Kidney epithelial cell (primary cell): Measurements from ENCODE around the gene DSTN. TPM values are rescaled to one million over a fixed set of nuclear protein-coding genes. Genes with fewer than 3 reads are reported as not detected.

Experiments used
- DNase-seq: peaks from one replicate; pipeline ENCODE4 v3.0.0-alpha.2; 2010; ENCODE audit warnings: low read depth
- H3K27me3 ChIP-seq: 2 replicates; pipeline ENCODE4 v1.6.0; 2011; ENCODE audit warnings: low read length; ENCODE audit not compliant: control insufficient read depth, insufficient read depth
- H3K36me3 ChIP-seq: 2 replicates; pipeline ENCODE4 v1.5.1; 2011; ENCODE audit warnings: low read length; ENCODE audit not compliant: control insufficient read depth, insufficient read depth
- H3K4me3 ChIP-seq: 2 replicates; pipeline ENCODE4 v1.5.1; 2011; ENCODE audit warnings: low read depth, mild to moderate bottlenecking, control low read depth, low read length
- CTCF ChIP-seq: IDR thresholded peaks from 2 replicates; pipeline ENCODE4 v1.5.1; 2011; ENCODE audit warnings: mild to moderate bottlenecking, moderate library complexity, low read length, control low read depth, inconsistent platforms; ENCODE audit not compliant: insufficient read depth, poor library complexity, severe bottlenecking
- total RNA-seq: library from RNA; depleted of rRNA; stranded (reverse); fragments of >200 nt; gene quantifications from 2 replicates; pipeline ENCODE4 v1.2.3, GENCODE V29; 2015

DSTN gene
- total RNA-seq, 1 donor from 2014 or later = 255 TPM

DNA sequence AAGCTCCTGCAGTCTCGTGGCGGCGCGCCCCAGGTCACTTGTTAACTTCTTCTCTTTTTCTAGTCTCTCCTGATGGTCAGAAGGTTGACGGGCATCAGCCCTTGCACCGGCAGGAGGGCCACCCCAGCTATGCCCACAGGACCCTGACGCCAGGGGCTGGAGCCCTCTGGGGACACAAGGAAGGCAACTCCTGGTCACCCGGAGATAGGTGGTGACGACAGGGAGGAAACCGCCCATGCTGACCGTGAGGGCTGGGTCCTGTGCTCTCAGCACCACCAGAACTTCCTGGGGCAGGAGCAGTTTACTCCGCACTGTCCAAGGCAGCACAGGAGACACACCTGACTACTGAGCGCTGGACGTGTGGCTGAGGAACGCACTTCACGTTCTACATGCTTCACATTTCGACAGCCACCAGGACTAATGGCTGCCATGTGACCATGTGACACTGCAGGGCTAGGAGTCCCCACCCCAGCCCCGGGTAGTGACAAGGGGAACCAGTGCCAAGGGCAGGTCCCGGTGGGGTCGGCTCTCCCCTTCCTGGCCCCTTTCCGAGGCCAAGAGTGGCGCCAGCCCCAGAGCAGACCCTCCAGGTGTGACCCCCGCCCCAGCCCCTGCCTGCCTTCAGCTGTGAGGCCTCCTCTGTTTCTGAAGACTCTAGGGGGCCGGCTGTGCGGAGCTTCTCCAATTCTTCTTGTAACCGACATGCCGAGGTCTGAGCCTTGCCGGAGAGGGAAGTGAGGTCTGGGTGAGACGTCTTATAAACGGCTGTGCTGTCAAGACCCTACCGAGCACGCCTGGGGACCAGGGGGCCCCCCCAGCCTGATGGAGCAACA lies 45.2 kb downstream of the DSTN start:
- no peaks in the 10 kb centered on the region for H3K27me3 ChIP-seq
- H3K36me3 ChIP-seq = peaks cover 2% of the 10 kb centered on the region
- DNase-seq = no peak
- no peak for TF ChIP-seq CTCF
- H3K4me3 ChIP-seq = no peak overlapping the region

DNA sequence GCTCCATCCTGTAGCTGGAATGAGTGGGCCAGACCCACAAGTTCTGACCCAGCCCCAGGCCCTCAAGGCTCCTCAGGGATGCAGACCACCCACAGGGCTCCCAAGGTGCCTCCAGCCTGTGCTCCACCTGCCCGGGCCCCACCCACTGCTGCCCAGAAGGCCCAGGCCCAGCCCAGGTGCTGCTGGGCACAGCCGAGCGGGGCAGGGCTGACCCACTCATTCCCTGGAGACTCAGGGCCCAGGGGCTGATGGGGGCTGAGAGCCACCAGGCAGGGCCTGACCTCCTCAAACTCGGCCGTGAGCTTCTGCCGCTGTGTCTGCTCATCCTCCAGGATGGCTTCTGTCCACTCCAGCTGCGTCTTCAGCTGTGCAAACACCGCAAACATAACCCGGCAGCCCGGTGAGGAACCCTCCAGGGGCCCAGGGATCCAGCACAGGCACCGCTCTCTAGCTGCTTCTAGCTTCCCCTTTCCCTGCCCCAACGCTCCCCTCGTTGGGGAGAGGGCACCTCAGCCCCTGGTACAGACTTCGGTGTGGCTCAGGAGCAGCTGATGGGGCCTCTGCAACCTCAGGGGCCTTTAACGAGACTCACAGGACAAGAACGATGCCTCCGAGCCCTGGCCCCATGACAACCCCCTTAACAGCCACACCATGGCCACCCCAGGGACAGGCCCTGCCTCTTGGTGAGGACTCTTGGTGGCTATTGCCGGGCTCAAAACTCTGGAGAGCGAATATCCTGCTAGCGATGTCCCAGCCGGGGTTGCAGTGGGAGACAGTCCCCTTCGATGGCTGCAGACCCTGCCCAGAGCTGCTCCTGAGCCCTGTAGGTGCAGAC lies 46.0 kb downstream of the DSTN start:
- no peak for TF ChIP-seq CTCF
- peaks cover 2% of the 10 kb centered on the region for H3K36me3 ChIP-seq
- no peak for DNase-seq
- no peak overlapping the region for H3K4me3 ChIP-seq
- H3K27me3 ChIP-seq = no peaks in the 10 kb centered on the region

GRCh38 chr20:17616480-17617211 lies 46.8 kb downstream of the DSTN start:
- TF ChIP-seq CTCF = no peak
- Histone ChIP-seq H3K4me3 (no peak overlapping the region), H3K36me3 (peaks cover 2% of the 10 kb centered on the region), H3K27me3 (no peaks in the 10 kb centered on the region)
- no peak for DNase-seq

DNA sequence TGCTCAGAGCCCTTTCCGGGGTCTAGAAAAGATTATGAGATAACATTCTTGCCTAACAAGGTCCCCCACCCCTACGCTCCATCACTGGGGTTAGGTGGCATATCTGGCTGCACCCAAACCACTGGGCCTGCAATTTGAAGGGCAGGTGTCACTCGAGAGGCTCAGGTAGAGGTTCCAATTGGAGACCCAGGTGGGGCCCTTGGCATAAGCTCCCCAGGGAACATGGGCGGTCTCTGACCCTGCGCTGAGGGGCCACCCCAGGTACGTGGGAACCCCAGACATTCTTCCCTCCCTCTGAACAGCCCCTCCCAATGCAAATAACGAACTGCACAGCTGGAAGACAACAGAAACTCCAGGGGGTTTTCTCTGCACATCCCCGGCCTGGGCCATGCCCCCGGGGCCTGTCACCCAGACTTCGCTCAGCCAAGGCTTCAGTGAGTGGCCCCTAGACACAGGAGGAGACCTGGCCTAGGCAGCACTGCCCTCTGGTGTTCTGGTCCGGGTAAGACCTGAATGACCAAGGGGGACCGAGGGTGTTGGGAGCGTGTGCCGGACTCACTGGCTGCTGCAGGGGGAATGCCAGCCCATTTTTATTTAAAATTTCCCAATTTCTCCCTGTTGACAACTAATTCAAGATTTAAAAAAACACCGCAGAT lies 47.5 kb downstream of the DSTN start:
- peaks cover 2% of the 10 kb centered on the region for H3K36me3 ChIP-seq
- peak; percentile 71 for TF ChIP-seq CTCF
- no peak overlapping the region for H3K4me3 ChIP-seq
- no peaks in the 10 kb centered on the region for H3K27me3 ChIP-seq
- no peak for DNase-seq

DNA sequence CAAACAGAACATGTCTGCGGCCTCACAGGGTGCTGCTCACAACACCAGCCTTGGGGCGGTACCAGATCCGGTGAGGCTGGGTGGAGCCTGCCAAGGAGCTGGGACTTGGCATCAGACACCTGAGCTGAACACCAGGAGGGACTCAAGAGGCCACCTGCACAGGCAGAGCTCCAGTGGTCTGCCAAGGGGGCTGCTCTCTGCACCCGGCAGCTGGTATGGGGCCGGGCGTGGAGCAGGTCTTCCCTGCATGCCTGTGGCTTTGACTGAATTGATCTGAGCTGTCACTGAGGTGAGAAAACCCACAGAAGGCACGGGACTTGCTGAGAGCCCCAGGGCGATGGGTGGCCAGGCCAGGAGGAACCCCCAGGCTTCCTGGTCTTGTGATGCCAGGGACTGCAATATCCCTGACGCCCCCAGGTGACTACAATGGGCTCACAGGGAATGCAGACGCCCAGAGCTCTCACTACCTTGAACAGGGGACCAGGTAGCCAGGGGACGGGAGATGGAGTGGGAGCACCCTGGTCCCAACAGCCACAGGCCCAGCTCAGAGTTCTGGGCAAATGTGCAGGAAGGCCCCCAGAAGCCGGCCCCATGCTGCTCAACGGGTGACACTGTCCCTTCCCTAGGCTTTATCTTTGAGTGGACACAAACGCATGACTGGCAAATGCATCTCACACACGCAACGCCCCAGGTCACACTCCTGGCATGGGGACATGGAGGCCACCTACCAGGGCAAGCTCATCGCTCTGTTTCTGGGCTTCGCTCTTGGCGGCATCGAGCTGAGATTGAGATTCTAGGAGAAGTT lies 48.2 kb downstream of the DSTN start:
- peaks cover 2% of the 10 kb centered on the region for H3K36me3 ChIP-seq
- no peak for DNase-seq
- TF ChIP-seq CTCF = no peak

More for the DNA sequence above, 48.2 kb downstream of the DSTN start:
- Histone ChIP-seq H3K27me3 (no peaks in the 10 kb centered on the region), H3K4me3 (no peak overlapping the region)
